ENCODE results near the gene TMEM151B.
A peak's percentile ranks its signal among the peaks of the same experiment; 100 is the strongest.
"Not testable (repeated sequence)": the region's sequence is repeated elsewhere in the genome, so short reads cannot be mapped to it uniquely, and the experiment has no call there.

The TMEM151B gene

DNA sequence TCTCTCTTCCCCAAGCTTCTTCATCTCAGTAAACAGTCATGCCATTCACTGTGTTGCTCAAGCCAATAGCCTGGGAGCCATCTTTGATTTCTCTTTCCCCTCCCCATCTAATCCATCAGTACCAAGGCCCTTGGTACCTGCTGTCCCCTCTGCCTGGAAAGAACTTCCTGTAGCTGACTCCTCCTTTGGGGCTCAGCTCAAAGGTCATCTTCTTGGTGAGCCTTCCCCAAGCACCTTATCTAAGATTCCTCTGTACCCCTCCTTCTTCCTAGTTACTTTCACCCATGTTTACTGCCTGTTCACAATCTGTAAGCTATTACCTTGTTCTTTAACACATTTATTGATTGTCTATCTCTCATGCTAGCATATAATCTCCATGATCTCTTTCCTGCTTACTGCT is 39.4 kb downstream of the TMEM151B start:
- Histone ChIP-seq H3K9ac (ENCODE audit: low read depth, low read length) (no peak overlapping the region), H3K4me3 (ENCODE audit: low read depth, low read length) (no peak overlapping the region), H3K9me3 (ENCODE audit: control insufficient read depth, insufficient read depth, low read length) (no peaks in the 10 kb centered on the region), H3K4me1 (ENCODE audit: control insufficient read depth, insufficient read depth, low read length) (no peaks in the 10 kb centered on the region), H3K36me3 (ENCODE audit: control insufficient read depth, insufficient read depth, low read length) (peaks cover 67% of the 10 kb centered on the region), H3K27me3 (ENCODE audit: control insufficient read depth, insufficient read depth, low read length) (no peaks in the 10 kb centered on the region)

GRCh38 chr6:44310241-44310640 is 40.0 kb downstream of the TMEM151B start:
- H3K9ac ChIP-seq (ENCODE audit: low read depth, low read length), result no peak overlapping the region

DNA sequence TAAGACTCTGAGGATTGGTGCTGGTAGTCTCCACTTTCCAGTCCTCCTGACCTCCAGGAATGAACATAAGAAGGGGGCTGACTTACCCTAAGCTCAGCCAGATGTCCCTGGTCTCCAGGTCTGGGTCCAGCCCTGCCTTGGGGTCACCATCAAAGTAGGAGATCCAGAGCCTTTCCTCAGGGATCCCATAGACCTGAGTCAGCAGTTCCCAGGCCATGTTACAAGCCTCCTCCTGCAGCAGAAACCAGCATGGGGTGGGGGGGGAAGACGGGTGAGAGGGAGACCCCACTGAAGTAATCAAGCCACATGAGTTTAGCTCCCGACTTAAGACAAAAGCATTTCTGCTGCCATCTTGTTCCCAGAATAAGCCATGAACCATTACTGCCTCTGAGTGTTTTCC is 41.1 kb downstream of the TMEM151B start:
- Histone ChIP-seq H3K4me1 (ENCODE audit: control insufficient read depth, insufficient read depth, low read length) (peaks cover 7% of the 10 kb centered on the region), H3K36me3 (ENCODE audit: control insufficient read depth, insufficient read depth, low read length) (peaks cover 51% of the 10 kb centered on the region), H3K9me3 (ENCODE audit: control insufficient read depth, insufficient read depth, low read length) (no peaks in the 10 kb centered on the region), H3K9ac (ENCODE audit: low read depth, low read length) (no peak overlapping the region), H3K27me3 (ENCODE audit: control insufficient read depth, insufficient read depth, low read length) (no peaks in the 10 kb centered on the region), H3K4me3 (ENCODE audit: low read depth, low read length) (no peak overlapping the region)

More at GRCh38 chr6:44310241-44310640, 40.0 kb downstream of the TMEM151B start:
- no peak overlapping the region for H3K4me3 ChIP-seq (ENCODE audit: low read depth, low read length)
- no peaks in the 10 kb centered on the region for H3K9me3 ChIP-seq (ENCODE audit: control insufficient read depth, insufficient read depth, low read length)
- H3K27me3 ChIP-seq (ENCODE audit: control insufficient read depth, insufficient read depth, low read length), result no peaks in the 10 kb centered on the region
- H3K36me3 ChIP-seq (ENCODE audit: control insufficient read depth, insufficient read depth, low read length), result peaks cover 61% of the 10 kb centered on the region
- H3K4me1 ChIP-seq (ENCODE audit: control insufficient read depth, insufficient read depth, low read length), result no peaks in the 10 kb centered on the region

DNA sequence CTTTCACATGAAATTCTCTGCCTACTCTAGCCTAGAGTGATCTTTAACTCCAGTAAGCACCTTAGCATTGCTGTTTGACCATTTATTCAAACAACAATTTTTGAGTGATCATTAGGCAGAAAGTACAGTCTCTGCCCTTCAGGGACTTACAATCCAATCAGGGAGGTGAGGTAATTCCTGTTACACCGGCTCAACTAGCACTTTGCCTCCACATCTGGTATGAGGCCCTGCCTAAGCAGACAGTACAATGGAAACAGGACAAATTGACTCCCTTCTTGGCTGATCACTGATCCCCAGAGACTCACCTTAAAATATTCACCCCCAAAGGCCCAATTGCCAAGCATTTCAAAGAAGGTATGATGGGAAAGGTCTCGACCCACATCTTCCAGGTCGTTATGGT is 41.5 kb downstream of the TMEM151B start:
- H3K4me1 ChIP-seq (ENCODE audit: control insufficient read depth, insufficient read depth, low read length), result peaks cover 11% of the 10 kb centered on the region
- H3K9me3 ChIP-seq (ENCODE audit: control insufficient read depth, insufficient read depth, low read length), result no peaks in the 10 kb centered on the region
- H3K9ac ChIP-seq (ENCODE audit: low read depth, low read length), result no peak overlapping the region
- H3K27me3 ChIP-seq (ENCODE audit: control insufficient read depth, insufficient read depth, low read length), result no peaks in the 10 kb centered on the region
- peak overlapping the region; percentile 90 for H3K4me3 ChIP-seq (ENCODE audit: low read depth, low read length)
- peaks cover 47% of the 10 kb centered on the region for H3K36me3 ChIP-seq (ENCODE audit: control insufficient read depth, insufficient read depth, low read length)

DNA sequence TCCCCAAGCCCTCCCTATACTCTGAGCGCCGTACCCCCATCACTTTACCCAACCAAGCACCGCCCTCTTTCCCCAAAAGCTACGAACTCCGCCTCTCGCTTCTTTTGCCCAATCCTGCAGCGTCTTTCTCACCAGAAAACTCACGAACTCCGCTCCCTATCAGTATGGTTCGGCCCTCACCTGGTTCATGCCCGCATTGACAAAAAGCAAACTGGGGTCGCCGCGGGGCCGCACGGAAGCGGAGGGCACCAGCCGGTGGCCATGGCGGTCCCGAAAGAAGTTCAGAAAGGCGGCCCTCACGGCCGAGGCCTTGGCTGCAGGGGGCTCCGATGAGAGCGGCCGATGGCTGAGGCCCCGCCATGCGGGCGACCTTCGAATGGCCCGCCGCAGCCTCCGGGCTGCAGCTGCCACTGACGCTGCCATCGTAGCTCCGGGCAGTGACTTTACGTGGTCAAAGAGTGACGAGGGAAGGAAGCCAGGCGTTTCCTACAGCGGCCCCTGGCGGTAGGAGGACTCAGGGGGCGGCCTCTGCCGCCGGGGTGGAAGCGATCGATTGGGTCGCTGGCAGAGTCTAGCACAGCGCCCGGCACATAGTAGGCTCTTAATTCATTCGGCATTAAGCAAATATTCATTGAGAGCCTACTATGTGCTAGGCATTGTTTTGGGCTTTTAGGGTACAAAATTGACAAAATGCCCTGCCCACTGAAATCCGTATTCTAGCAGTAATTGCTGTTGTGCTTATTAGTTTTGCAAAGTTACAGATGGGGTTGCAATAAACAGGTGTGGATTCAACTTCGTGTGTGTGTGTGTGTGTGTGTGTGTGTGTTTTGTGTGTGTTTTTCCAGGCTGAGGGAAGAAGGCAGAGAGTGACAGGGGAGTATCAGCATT is 42.9 kb downstream of the TMEM151B start, which contains the start of gene AARS2:
AARS2 (minus strand) TSS at position 447 of the 888 bp plus-strand sequence; CDS start at position 423, 24 bp downstream.
- Histone ChIP-seq H3K27me3 (ENCODE audit: control insufficient read depth, insufficient read depth, low read length) (no peaks in the 10 kb centered on the region), H3K4me3 (ENCODE audit: low read depth, low read length) (peak within 1 kb of the TSS; percentile 90), H3K9ac (ENCODE audit: low read depth, low read length) (peak within 1 kb of the TSS; percentile 89), H3K4me1 (ENCODE audit: control insufficient read depth, insufficient read depth, low read length) (peaks cover 13% of the 10 kb centered on the region), H3K9me3 (ENCODE audit: control insufficient read depth, insufficient read depth, low read length) (no peaks in the 10 kb centered on the region), H3K36me3 (ENCODE audit: control insufficient read depth, insufficient read depth, low read length) (peaks cover 35% of the 10 kb centered on the region)

- not testable (repeated sequence) for H3K27me3 ChIP-seq (ENCODE audit: control insufficient read depth, insufficient read depth, low read length); H3K9me3 ChIP-seq (ENCODE audit: control insufficient read depth, insufficient read depth, low read length); H3K4me3 ChIP-seq (ENCODE audit: low read depth, low read length); H3K9ac ChIP-seq (ENCODE audit: low read depth, low read length)
- peaks cover 27% of the 10 kb centered on the region for H3K36me3 ChIP-seq (ENCODE audit: control insufficient read depth, insufficient read depth, low read length)
- H3K4me1 ChIP-seq (ENCODE audit: control insufficient read depth, insufficient read depth, low read length), result peaks cover 13% of the 10 kb centered on the region
Measured at GRCh38 chr6:44314657-44315056, 44.4 kb downstream of the TMEM151B start.

- H3K9ac ChIP-seq (ENCODE audit: low read depth, low read length), result no peak overlapping the region
- H3K36me3 ChIP-seq (ENCODE audit: control insufficient read depth, insufficient read depth, low read length), result peaks cover 18% of the 10 kb centered on the region
- H3K4me3 ChIP-seq (ENCODE audit: low read depth, low read length), result no peak overlapping the region
- H3K9me3 ChIP-seq (ENCODE audit: control insufficient read depth, insufficient read depth, low read length), result no peaks in the 10 kb centered on the region
- no peaks in the 10 kb centered on the region for H3K27me3 ChIP-seq (ENCODE audit: control insufficient read depth, insufficient read depth, low read length)
- peaks cover 13% of the 10 kb centered on the region for H3K4me1 ChIP-seq (ENCODE audit: control insufficient read depth, insufficient read depth, low read length)
Measured at GRCh38 chr6:44315516-44315915, 45.3 kb downstream of the TMEM151B start.

GRCh38 chr6:44315951-44316350 is 45.7 kb downstream of the TMEM151B start:
- H3K9ac ChIP-seq (ENCODE audit: low read depth, low read length), result no peak overlapping the region
- no peaks in the 10 kb centered on the region for H3K9me3 ChIP-seq (ENCODE audit: control insufficient read depth, insufficient read depth, low read length)
- H3K4me1 ChIP-seq (ENCODE audit: control insufficient read depth, insufficient read depth, low read length), result peaks cover 13% of the 10 kb centered on the region
- peaks cover 14% of the 10 kb centered on the region for H3K36me3 ChIP-seq (ENCODE audit: control insufficient read depth, insufficient read depth, low read length)
- H3K4me3 ChIP-seq (ENCODE audit: low read depth, low read length), result no peak overlapping the region
- no peaks in the 10 kb centered on the region for H3K27me3 ChIP-seq (ENCODE audit: control insufficient read depth, insufficient read depth, low read length)

- Histone ChIP-seq H3K27me3 (ENCODE audit: control insufficient read depth, insufficient read depth, low read length) (no peaks in the 10 kb centered on the region), H3K4me3 (ENCODE audit: low read depth, low read length) (no peak overlapping the region), H3K9ac (ENCODE audit: low read depth, low read length) (no peak overlapping the region), H3K36me3 (ENCODE audit: control insufficient read depth, insufficient read depth, low read length) (peaks cover 9% of the 10 kb centered on the region), H3K9me3 (ENCODE audit: control insufficient read depth, insufficient read depth, low read length) (no peaks in the 10 kb centered on the region), H3K4me1 (ENCODE audit: control insufficient read depth, insufficient read depth, low read length) (peaks cover 13% of the 10 kb centered on the region)
Measured at GRCh38 chr6:44316481-44316880, 46.2 kb downstream of the TMEM151B start.

GRCh38 chr6:44317136-44317631 is 46.9 kb downstream of the TMEM151B start:
- not testable (repeated sequence) for H3K27me3 ChIP-seq (ENCODE audit: control insufficient read depth, insufficient read depth, low read length); H3K9ac ChIP-seq (ENCODE audit: low read depth, low read length); H3K9me3 ChIP-seq (ENCODE audit: control insufficient read depth, insufficient read depth, low read length); H3K4me3 ChIP-seq (ENCODE audit: low read depth, low read length); H3K36me3 ChIP-seq (ENCODE audit: control insufficient read depth, insufficient read depth, low read length)
- H3K4me1 ChIP-seq (ENCODE audit: control insufficient read depth, insufficient read depth, low read length), result peaks cover 13% of the 10 kb centered on the region

DNA sequence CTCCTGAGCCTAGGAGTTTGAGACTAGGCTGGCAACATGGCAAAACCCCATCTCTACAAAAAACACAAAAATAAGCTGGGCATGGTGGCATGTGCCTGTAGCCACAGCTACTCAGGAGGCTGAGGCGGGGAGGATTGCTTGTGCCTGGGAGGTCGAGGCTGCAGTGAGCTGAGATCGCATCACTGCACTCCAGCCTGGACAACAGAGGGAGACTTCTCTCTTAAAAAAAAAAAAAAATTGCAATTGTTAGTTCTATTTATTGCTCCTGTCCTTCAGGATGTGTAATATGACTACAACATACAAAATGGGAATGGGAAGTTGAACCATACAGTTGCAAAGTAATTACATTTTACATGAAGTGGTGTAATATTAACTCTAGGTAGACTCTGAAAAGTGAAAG is 51.0 kb downstream of the TMEM151B start:
- Histone ChIP-seq H3K4me3 (ENCODE audit: low read depth, low read length) (no peak overlapping the region), H3K9me3 (ENCODE audit: control insufficient read depth, insufficient read depth, low read length) (no peaks in the 10 kb centered on the region), H3K36me3 (ENCODE audit: control insufficient read depth, insufficient read depth, low read length) (no peaks in the 10 kb centered on the region), H3K27me3 (ENCODE audit: control insufficient read depth, insufficient read depth, low read length) (no peaks in the 10 kb centered on the region), H3K9ac (ENCODE audit: low read depth, low read length) (no peak overlapping the region), H3K4me1 (ENCODE audit: control insufficient read depth, insufficient read depth, low read length) (peaks cover 7% of the 10 kb centered on the region)

DNA sequence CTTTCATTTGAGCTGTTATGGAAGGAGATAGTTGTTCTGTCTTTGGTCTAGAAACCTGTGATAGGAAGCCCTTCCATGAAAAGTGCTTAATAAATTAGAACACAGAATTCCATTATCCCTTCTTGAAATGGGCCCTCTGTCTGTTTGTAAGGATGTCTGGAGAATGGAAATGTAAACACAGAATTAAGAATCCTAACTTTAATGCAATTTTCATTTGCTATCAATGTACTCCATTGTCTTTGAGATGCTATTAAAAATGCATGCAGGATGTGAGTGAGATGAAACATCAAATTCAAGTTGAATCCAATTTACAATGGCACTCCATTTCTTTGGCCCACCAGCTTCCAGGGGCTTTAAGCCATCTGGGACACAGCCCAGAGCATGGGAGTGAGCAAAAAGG is 56.8 kb downstream of the TMEM151B start:
- peaks cover 14% of the 10 kb centered on the region for H3K4me1 ChIP-seq (ENCODE audit: control insufficient read depth, insufficient read depth, low read length)
- no peak overlapping the region for H3K4me3 ChIP-seq (ENCODE audit: low read depth, low read length)
- H3K9ac ChIP-seq (ENCODE audit: low read depth, low read length), result peak overlapping the region; percentile 48
- H3K36me3 ChIP-seq (ENCODE audit: control insufficient read depth, insufficient read depth, low read length), result no peaks in the 10 kb centered on the region
- no peaks in the 10 kb centered on the region for H3K27me3 ChIP-seq (ENCODE audit: control insufficient read depth, insufficient read depth, low read length)
- no peaks in the 10 kb centered on the region for H3K9me3 ChIP-seq (ENCODE audit: control insufficient read depth, insufficient read depth, low read length)

Data from iPS-15b (cell line).